ENCODE results near the gene MBD5.

GRCh38 chr2:148350199-148350598 is 329.3 kb downstream of the MBD5 start:
- no peak for TF ChIP-seq CTCF (IDR thresholded peaks at IDR 0.05)
- TF ChIP-seq POLR2A (IDR thresholded peaks at IDR 0.05), result no peak
